GDM1 (cell line): ENCODE data around the gene PTPRCAP.
"Not testable (repeated sequence)": the region's sequence is repeated elsewhere in the genome, so short reads cannot be mapped to it uniquely, and the experiment has no call there.

Experiments
- DNase-seq: peaks from one replicate; lab custom pipeline; 2025; lab: John Stamatoyannopoulos, UW

The PTPRCAP gene

GRCh38 chr11:67440229-67441097 is 3.0 kb upstream of the PTPRCAP start:
- no peak for DNase-seq

DNA sequence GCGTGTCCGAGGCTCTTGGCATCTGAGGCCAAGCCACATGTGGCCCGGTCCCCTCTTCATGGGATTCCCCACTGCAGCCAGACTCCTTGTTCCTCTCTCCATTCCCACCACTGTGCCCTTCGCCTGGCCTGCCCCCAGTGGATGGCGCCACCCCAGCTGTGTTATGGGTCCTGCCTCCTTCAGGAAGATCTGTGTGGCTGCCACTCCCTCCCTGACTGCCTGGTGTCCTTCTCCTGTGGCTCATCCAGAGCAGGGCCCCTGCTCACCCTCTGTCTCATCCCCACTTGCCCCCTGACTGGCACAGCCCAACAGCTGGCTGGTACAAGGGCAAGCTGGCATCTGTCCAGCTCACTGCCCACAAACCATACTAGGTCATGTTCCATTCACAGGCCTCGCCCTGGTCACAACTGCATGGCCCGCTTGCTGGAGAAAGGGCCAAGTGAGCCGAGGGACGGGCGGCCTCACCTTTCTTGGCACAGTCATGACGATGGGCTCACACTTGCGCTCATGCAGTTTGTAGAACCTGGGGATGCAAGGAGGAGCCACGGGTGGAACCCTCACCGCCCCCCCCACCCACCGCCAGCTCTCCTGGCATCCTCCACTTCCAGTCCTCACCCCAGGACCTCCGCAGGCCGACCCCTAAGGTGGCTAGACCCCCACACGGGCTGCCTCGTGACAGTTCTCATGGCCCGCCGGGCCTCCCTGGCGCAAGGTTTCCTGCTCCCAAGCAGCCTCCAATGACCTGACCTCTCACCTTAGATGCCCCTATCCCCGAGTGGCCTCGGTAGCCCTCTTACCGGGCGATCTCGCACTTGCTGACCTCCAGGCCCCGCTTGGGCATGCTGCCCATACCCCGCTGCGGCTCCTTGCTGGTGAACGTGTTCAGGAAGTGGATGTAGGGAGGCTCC is 2.1 kb upstream of the PTPRCAP start:
- peak; percentile 42 for DNase-seq

DNA sequence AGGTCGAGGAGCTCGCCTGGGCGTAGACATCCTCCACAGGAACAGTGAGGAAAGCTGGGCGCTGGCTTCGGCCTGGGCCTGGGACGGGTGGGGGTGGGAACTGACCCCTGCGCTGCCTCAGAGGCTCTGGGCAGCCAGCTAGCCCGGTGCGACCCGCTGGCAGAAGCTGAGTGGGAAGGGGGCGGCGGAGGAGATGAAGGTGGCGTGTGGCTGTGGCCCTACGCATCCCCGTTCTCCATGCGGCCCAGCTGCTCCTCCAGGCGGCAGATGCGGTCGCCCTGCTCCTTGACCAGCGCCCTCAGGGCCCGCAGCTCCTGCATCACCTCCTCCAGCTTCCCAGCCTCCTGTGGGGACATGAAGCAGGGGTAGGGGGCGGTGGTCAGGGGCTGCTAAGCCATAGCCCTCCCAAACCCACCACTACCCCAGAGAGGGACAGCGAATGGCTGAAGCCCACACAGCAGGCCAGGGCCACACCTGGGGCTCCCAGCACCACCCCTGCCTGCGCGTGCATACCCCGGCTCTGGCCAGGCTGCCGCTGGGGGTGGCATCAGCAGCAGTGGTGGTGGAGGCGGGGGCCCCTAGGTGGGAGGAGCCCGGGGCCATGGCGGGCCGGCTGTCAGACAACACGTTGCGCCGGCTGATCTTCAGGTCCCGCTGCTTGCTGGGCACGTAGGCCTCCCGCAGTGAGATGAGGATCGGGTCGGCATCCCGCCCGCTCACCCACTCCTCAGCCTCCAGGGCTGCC is 848 bp upstream of the PTPRCAP start:
- no peak for DNase-seq

GRCh38 chr11:67437809-67438157 is 301 bp upstream of the PTPRCAP start:
- DNase-seq: no peak

DNA sequence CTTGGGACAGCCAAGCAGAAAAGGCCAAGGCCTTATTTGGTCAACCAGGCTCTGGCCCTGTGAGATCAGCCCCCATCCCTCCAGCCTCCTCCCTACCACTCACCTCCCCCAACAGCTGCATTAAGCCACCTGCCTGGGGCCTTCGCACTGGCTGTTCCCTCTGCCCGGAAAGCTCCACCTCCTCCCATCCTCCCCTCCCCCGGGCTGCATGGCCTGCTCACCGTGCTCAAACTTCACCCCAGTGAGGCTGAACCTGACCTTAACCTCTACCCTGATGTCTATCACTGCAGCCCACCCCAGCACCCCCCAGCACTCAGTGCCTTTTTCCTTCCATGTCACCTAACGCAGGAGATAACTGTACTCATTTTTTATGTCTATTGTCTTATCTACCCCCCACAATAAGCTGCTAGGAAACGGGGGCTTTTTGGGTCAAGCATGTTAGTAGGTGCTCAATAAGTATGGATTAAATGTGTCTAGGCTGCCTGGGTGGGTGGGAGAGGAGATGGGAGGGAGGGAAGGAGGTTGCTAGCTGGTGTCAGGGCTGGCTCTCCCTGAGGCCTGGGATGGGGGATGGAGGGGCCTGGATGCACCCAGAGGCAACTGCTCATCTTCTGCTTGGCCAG is 912 bp downstream of the PTPRCAP start:
- DNase-seq: peak; percentile 19

GRCh38 chr11:67435727-67436458 is 1.6 kb downstream of the PTPRCAP start:
- no peak for DNase-seq

DNA sequence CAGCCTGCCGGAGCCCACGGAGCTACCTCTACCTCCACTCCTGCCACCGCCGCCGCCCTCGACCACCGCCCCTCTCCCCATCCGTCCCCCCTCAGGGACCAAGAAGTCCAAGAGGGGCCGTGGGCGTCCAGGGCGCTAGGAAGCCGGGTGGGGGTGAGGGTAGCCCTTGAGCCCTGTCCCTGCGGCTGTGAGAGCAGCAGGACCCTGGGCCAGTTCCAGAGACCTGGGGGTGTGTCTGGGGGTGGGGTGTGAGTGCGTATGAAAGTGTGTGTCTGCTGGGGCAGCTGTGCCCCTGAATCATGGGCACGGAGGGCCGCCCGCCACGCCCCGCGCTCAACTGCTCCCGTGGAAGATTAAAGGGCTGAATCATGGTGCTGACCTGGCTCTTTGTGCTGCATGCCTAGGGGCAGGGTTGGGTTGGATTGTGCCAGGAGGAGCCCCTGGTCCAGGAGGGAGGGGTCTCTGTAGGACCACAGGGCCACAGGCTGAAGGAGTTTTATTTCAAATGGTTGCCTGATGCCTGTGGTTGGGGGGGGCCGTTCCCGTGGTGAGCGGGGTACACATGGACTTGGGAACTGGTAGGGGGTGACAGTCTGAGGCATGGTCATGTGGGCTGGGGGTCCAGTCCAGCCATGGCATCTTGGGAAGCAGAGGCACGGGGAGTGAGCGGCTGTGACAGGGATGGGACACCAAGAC is 2.3 kb downstream of the PTPRCAP start:
- no peak for DNase-seq

GRCh38 chr11:67434395-67434881 is 3.0 kb downstream of the PTPRCAP start:
- DNase-seq: no peak

DNA sequence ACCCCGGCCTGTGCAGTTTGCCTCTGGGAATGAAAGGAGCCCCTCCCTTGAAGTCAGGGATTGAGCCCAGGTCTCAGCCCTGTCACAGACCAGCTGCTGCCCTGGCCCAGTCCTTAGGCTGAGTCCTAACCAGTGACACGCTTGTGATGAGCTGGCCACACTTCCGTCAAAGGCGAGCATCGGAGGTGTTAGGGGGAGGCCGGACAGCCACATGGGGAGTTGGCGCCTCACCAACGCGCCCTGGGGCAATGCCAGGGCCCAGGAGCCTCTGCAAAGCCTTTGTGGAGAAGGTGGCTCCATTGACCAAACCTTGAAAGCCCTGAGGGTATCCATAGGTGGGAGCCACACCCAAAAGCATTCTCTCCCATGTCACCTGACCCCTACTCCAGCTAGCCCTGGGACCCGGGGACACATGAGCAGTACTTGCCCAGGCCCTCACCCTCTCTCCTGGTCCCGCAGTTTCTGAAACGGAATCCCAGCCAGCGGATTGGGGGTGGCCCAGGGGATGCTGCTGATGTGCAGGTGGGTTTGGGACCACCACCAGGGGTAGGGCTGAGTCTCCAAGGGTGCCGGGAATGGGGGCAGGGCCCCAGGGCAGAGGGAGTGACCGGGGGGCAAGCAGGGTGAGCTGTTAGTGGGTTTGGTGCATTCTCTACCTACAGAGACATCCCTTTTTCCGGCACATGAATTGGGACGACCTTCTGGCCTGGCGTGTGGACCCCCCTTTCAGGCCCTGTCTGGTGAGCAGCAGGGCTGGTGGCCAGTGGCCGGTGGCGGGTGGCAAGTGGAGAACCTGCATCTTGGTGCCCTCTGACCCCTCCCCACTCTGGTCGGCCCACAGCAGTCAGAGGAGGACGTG is 3.7 kb downstream of the PTPRCAP start:
- no peak for DNase-seq

DNA sequence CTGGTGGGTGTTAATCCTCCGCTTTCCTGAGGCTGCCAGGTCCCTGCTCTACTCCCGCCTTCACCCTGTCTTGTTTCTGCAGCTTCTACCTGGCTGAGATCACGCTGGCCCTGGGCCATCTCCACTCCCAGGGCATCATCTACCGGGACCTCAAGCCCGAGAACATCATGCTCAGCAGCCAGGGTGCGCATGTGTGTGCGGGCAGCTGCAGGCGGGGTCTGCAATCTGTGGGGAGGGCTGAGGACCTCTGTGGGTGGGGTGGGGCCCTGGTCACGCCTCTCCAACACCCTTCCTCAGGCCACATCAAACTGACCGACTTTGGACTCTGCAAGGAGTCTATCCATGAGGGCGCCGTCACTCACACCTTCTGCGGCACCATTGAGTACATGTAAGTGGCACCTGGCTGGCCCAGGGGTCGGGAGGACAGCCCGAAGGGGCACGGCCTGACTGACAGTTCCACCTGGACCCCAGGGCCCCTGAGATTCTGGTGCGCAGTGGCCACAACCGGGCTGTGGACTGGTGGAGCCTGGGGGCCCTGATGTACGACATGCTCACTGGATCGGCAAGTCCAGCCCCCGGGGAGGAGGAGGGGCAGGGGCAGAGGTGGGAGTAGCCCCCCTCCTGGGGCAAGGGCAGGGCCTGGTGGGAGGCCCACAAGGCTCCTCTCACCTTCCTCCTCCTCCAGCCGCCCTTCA is 4.7 kb downstream of the PTPRCAP start:
- no peak for DNase-seq

DNA sequence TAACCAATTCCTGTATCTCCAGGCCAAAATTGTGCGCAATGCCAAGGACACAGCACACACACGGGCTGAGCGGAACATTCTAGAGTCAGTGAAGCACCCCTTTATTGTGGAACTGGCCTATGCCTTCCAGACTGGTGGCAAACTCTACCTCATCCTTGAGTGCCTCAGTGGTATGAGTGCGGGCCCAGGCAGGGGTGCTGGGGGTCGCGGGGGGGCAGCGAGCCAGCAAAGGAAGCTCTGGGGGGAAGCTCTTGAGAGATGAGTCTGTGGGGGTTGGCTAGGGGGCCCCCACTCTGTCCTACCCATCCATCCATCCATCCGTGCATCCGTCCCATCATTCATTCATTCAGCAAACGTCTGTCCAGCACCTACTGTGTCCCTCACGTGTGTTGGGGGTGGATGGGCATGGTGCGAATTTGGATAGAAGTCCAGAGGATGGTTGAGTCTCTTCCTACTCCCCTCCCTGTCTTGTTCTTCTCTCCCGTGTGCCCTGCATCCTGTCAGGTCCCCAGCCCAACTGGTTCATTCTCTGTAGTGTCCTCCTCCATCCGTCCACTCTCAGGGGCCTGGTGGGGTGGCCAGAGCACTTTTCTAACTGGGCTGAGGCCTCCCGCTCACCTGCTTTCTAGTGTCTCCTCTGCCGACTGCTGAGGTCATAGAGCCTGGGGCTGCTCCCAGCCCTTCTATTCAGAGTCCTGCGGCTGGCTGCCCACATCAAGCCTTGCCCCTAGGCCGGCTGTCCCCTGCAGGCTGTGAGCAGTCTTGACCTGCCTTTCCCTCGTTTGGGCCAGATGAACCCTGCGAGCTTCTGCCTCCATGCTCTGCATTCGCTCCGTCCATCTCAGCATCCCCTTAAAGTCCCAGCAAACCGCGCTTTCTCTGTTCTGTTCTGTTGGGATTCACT is 5.9 kb downstream of the PTPRCAP start:
- no peak for DNase-seq

DNA sequence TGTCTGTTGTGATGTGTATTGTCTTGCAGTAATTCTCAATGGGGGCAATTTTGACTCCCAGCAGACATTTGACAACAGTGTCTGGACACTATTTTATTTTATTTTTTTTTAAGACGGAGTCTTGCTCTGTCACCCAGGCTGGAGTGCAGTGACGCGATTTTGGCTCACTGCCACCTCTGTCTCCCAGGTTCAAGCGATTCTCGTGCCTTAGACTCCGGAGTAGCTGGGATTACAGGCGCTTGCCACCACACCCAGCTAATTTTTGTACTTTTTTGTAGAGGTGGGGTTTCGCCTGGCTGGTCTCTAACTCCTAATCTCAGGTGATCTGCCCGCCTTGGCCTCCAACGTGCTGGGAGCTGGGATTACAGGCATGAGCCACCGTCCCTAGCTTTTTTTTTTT is 7.8 kb downstream of the PTPRCAP start:
- no peak for DNase-seq

- no peak for DNase-seq
Observed at GRCh38 chr11:67429038-67429668, 8.3 kb downstream of the PTPRCAP start.

DNA sequence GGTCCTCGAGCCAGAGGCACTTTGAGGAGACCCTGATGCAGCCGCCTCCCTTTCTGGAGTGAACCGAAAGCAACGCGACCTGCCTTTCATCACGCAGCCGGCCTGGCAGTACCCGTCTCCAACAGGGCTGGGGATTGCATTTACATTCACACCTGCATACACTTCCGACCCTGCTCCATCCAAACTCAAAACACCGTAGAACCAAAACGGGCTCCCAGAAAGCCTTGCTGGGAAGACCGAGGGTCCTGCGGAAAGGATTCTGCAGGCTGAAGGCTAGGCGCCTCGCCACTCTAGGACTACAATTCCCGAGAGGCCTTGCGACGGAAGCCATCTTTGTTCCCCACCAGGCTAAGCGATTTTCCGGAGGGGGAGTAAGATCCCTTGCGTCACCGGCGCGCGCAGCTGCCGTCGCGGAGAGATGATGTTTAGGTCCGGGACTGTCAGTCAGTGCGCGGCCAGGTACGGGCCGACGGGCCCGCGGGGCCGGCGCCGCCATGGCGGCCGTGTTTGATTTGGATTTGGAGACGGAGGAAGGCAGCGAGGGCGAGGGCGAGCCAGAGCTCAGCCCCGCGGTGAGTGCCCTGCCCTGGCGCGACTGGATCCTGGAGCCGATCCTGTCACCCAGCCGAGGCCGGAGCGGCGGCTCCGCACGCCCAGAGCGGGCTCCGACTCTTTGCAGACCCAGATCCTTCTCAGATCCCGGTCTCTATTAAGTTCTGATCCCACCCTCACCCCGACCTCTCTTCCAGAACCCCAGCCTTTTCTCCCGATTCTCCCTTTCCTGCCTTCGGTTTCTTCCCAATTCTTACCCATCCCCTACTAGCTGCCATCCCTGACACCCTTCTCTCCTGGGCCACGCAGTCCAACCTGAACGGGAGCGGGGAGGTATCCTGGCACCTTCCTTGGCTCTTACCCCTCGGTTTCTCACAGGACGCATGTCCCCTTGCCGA is 9.2 kb downstream of the PTPRCAP start, which contains the start of gene RPS6KB2:
RPS6KB2 (plus strand) TSS at position 443 of the 950 bp plus-strand sequence; CDS start at position 495, 52 bp downstream.
- peak; percentile 93 for DNase-seq

DNA sequence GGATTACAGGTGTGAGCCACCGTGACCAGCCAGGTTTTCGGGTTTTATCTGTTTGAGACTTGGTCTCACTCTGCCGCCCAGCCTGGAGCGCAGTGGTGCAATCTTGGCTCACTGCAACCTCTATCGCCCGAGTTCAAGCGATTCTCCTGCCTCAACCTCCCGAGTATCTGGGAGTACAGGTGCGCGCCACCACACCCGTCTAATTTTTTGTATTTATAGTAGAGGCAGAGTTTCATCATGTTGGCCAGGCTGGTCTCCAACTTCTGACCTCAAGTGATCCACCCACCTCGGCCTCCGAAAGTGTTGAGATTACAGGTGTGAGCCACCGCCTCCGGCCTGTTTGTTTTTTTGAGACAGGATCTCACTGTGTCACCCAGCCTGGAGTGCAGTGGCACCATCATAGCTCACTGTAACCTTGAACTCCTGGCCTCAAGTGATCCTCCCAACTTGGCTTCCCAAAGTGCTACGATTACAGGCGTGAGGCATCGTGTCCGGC is 10.1 kb downstream of the PTPRCAP start:
- not testable (repeated sequence) for DNase-seq
